HL-60 (cell line): ENCODE results near the gene PPP1R14C.

Experiments
- DNase-seq, 2 experiments: peaks; one replicate each; pipeline ENCODE4 v3.0.0-alpha.2; 2010 to 2020; ENCODE audit warnings: low read depth in 1 of 2, low spot score in 1 of 2
- H3K27ac ChIP-seq: fragments of 250-450 bp; sonication (Bioruptor Pico); replicated peaks from 2 replicates; pipeline ENCODE4 v1.5.1; 2020; ENCODE audit warnings: mild to moderate bottlenecking, moderate library complexity
- H3K27me3 ChIP-seq: fragments of 250-450 bp; sonication (Bioruptor Pico); 2 replicates; pipeline ENCODE4 v1.5.1; 2021; ENCODE audit warnings: mild to moderate bottlenecking, moderate library complexity; ENCODE audit not compliant: insufficient read depth, poor library complexity, severe bottlenecking
- H3K4me3 ChIP-seq: replicated peaks from 2 replicates; pipeline ENCODE4 v1.5.1; 2011; ENCODE audit warnings: mild to moderate bottlenecking, control low read depth, low read length; ENCODE audit not compliant: insufficient read depth
- GABPA ChIP-seq: IDR thresholded peaks from 2 replicates; pipeline ENCODE4 v1.6.1; 2012; ENCODE audit warnings: low read depth
- POLR2AphosphoS5 ChIP-seq: IDR thresholded peaks from 2 replicates; pipeline ENCODE4 v1.6.1; 2012; ENCODE audit warnings: low read depth
- SPI1 ChIP-seq: IDR thresholded peaks from 2 replicates; pipeline ENCODE4 v1.6.1; 2012; ENCODE audit warnings: low read depth, mild to moderate bottlenecking, borderline replicate concordance
- TF ChIP-seq, protein P1 (sequence below): IDR thresholded peaks from 2 replicates; pipeline ENCODE4 v1.6.1; 2012; ENCODE audit warnings: low read depth; ENCODE audit not compliant: insufficient replicate concordance
- TF ChIP-seq, protein P2 (sequence below): IDR thresholded peaks from one replicate; pipeline ENCODE4 v1.5.1; 2011; ENCODE audit warnings: low read length, control low read depth, inconsistent platforms; ENCODE audit not compliant: insufficient read depth

The PPP1R14C gene

DNA sequence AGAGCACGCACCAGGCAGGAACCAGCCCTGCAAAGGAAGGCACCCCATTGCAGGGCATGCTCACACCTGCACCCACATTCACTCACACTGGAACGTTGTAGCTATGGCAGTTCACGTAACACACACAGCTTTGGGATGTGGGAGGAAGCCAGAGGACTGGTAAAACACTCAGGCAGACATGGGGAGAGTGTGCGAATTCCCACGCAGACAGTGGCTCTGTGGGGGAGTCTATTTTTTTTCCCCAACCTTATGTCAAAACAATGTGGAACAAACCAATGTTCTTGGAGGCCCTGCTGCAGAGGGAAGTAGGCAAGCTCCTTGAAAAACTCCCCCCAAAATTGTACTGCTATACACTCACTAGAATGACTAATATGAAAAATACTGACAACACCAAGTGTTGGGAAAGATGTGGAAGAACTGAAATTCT, 91.0 kb downstream of the PPP1R14C start:
- TF ChIP-seq, protein P1, sequence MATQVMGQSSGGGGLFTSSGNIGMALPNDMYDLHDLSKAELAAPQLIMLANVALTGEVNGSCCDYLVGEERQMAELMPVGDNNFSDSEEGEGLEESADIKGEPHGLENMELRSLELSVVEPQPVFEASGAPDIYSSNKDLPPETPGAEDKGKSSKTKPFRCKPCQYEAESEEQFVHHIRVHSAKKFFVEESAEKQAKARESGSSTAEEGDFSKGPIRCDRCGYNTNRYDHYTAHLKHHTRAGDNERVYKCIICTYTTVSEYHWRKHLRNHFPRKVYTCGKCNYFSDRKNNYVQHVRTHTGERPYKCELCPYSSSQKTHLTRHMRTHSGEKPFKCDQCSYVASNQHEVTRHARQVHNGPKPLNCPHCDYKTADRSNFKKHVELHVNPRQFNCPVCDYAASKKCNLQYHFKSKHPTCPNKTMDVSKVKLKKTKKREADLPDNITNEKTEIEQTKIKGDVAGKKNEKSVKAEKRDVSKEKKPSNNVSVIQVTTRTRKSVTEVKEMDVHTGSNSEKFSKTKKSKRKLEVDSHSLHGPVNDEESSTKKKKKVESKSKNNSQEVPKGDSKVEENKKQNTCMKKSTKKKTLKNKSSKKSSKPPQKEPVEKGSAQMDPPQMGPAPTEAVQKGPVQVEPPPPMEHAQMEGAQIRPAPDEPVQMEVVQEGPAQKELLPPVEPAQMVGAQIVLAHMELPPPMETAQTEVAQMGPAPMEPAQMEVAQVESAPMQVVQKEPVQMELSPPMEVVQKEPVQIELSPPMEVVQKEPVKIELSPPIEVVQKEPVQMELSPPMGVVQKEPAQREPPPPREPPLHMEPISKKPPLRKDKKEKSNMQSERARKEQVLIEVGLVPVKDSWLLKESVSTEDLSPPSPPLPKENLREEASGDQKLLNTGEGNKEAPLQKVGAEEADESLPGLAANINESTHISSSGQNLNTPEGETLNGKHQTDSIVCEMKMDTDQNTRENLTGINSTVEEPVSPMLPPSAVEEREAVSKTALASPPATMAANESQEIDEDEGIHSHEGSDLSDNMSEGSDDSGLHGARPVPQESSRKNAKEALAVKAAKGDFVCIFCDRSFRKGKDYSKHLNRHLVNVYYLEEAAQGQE = no peak
- TF ChIP-seq POLR2AphosphoS5 = no peak
- H3K4me3 ChIP-seq = no peak overlapping the region
- H3K27ac ChIP-seq = no peak overlapping the region
- no peak for DNase-seq
- no peaks in the 10 kb centered on the region for H3K27me3 ChIP-seq

- no peak overlapping the region for H3K27ac ChIP-seq
- DNase-seq = no peak
- no peaks in the 10 kb centered on the region for H3K27me3 ChIP-seq
- H3K4me3 ChIP-seq = no peak overlapping the region
- TF ChIP-seq, protein P1 = no peak
These were observed 92.4 kb downstream of the PPP1R14C start for GRCh38 chr6:150235218-150235617.

DNA sequence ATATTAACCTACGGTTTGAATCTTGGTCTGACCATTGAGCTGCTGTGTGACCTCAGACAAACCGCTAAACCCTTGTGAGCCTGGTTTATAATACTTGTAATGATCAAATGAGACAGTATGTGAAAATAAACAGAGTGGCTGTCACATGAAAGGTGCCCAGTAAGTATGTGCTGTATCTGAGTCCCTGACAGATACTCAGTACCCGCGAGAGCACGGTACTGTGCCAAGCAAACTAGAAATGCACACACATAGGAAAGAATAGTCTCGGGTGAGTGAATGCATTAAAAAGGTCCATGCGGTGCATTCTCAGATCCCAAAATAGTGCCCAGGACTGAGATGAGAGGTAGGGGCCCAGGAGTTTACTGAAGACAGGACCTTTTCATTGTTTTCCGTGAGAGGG, 93.3 kb downstream of the PPP1R14C start:
- TF ChIP-seq SPI1 = no peak
- TF ChIP-seq GABPA = no peak
- TF ChIP-seq POLR2AphosphoS5 = no peak
- TF ChIP-seq, protein P1 = no peak
- no peak for DNase-seq
- H3K27me3 ChIP-seq = no peaks in the 10 kb centered on the region
- no peak overlapping the region for H3K4me3 ChIP-seq
- H3K27ac ChIP-seq = no peak overlapping the region

GRCh38 chr6:150236544-150236943, 93.7 kb downstream of the PPP1R14C start:
- DNase-seq = no peak
- Histone ChIP-seq H3K27ac (no peak overlapping the region), H3K4me3 (no peak overlapping the region), H3K27me3 (no peaks in the 10 kb centered on the region)
- no peak for TF ChIP-seq GABPA
- TF ChIP-seq, protein P1 = no peak
- TF ChIP-seq, protein P2, sequence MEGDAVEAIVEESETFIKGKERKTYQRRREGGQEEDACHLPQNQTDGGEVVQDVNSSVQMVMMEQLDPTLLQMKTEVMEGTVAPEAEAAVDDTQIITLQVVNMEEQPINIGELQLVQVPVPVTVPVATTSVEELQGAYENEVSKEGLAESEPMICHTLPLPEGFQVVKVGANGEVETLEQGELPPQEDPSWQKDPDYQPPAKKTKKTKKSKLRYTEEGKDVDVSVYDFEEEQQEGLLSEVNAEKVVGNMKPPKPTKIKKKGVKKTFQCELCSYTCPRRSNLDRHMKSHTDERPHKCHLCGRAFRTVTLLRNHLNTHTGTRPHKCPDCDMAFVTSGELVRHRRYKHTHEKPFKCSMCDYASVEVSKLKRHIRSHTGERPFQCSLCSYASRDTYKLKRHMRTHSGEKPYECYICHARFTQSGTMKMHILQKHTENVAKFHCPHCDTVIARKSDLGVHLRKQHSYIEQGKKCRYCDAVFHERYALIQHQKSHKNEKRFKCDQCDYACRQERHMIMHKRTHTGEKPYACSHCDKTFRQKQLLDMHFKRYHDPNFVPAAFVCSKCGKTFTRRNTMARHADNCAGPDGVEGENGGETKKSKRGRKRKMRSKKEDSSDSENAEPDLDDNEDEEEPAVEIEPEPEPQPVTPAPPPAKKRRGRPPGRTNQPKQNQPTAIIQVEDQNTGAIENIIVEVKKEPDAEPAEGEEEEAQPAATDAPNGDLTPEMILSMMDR = no peak
- no peak for TF ChIP-seq SPI1
- TF ChIP-seq POLR2AphosphoS5 = no peak
